Measurements from ENCODE around the gene CCDC57. TPM values are rescaled to one million over a fixed set of nuclear protein-coding genes. Genes with fewer than 3 reads are reported as not detected.

CCDC57 gene
- total and polyA plus RNA-seq, 2 of the 4 experiments (the other 2 are of a cell fraction): 7.3 to 31.3 TPM

GRCh38 chr17:82236142-82236971 is 23.7 kb upstream of the CCDC57 start:
- H3K18ac ChIP-seq (ENCODE audit: low read depth, low read length): no peak overlapping the region
- no peak overlapping the region; the same call in 1 of the 2 replicates for H3K14ac ChIP-seq (replicated peaks; ENCODE audit: low read depth, low read length)
- intact Hi-C loops (cut with micrococcal nuclease): no loop called here
- no peak overlapping the region for H3K4ac ChIP-seq (ENCODE audit: low read depth, low read length)
- ATAC-seq (ENCODE audit: low read depth): peak; percentile 24
- no peak overlapping the region for H2BK5ac ChIP-seq (ENCODE audit: low read depth, low read length, poor library complexity, severe bottlenecking)
- no peak overlapping the region for H4K5ac ChIP-seq (ENCODE audit: low read depth, low read length)
- TF ChIP-seq USF2 (IDR thresholded peaks at IDR 0.05; ENCODE audit: low read depth, low read length) (peak; percentile 38; the same call in 1 of the 2 replicates), RAD21 (IDR thresholded peaks at IDR 0.05; ENCODE audit: low read length) (peak; percentile 64), NFE2L2 (IDR thresholded peaks at IDR 0.05; ENCODE audit: low read depth, low read length) (no peak), CEBPB (IDR thresholded peaks at IDR 0.05; ENCODE audit: low read depth, low read length) (no peak), MAZ (IDR thresholded peaks at IDR 0.05; ENCODE audit: borderline replicate concordance, low read depth, low read length) (peak; percentile 38; the same call in 1 of the 2 replicates), FOS (IDR thresholded peaks at IDR 0.05; ENCODE audit: low read depth, low read length) (no peak), SMC3 (IDR thresholded peaks at IDR 0.05; ENCODE audit: low read depth, low read length) (peak; percentile 36; the same call in 1 of the 2 replicates)
- TF ChIP-seq, protein P1, sequence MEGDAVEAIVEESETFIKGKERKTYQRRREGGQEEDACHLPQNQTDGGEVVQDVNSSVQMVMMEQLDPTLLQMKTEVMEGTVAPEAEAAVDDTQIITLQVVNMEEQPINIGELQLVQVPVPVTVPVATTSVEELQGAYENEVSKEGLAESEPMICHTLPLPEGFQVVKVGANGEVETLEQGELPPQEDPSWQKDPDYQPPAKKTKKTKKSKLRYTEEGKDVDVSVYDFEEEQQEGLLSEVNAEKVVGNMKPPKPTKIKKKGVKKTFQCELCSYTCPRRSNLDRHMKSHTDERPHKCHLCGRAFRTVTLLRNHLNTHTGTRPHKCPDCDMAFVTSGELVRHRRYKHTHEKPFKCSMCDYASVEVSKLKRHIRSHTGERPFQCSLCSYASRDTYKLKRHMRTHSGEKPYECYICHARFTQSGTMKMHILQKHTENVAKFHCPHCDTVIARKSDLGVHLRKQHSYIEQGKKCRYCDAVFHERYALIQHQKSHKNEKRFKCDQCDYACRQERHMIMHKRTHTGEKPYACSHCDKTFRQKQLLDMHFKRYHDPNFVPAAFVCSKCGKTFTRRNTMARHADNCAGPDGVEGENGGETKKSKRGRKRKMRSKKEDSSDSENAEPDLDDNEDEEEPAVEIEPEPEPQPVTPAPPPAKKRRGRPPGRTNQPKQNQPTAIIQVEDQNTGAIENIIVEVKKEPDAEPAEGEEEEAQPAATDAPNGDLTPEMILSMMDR (conservative IDR thresholded peaks at IDR 0.05; ENCODE audit: low read depth, low read length): peak; percentile 63
- in situ Hi-C loops (cut with MboI; ENCODE audit: low sequenced_read_pairs): no loop called here
- peak; percentile 47 for DNase-seq
- H4K20me1 ChIP-seq (ENCODE audit: insufficient read depth, low read length): peaks cover 100% of the 10 kb centered on the region
- H3K79me1 ChIP-seq (ENCODE audit: low read depth in 1 of 2, low read length in 2 of 2): peaks cover 15 to 75% of the 10 kb centered on the region in 2 experiments; a peak in 3 of 4 replicates
- H2BK120ac ChIP-seq (ENCODE audit: low read depth, low read length): no peak overlapping the region
- ChIA-PET POLR2A (ENCODE audit: unreplicated experiment) (no interaction called here), CTCF (no interaction called here)
- no peak overlapping the region for H3K4me3 ChIP-seq (ENCODE audit: insufficient read depth, low read depth, low read length)
- WGBS, 2 experiments (ENCODE audit: extremely low coverage in 2 of 2, insufficient read length in 1 of 2): 21% methylated on average over 15 of the region's 44 CpGs; no CpG with 5 or more reads in 1 of the 2 experiments
- no peaks in the 10 kb centered on the region for H3K27me3 ChIP-seq (ENCODE audit: control insufficient read depth, insufficient read depth, low read length)
- no peaks in the 10 kb centered on the region for H3K9me3 ChIP-seq (ENCODE audit: control insufficient read depth, insufficient read depth, low read length)
- H2AK5ac ChIP-seq (ENCODE audit: low read depth, low read length): no peak overlapping the region; the same call in 1 of the 2 replicates
- H4K91ac ChIP-seq (ENCODE audit: insufficient read depth, low read depth, low read length): no peak overlapping the region
- no peak overlapping the region for H2BK15ac ChIP-seq (ENCODE audit: low read depth, low read length)
- H3K4me2 ChIP-seq (ENCODE audit: low read depth, low read length): no peak overlapping the region
- no peak overlapping the region for H2BK20ac ChIP-seq (ENCODE audit: low read depth, low read length)
- no peak overlapping the region for H2AFZ ChIP-seq (replicated peaks; ENCODE audit: low read length, poor library complexity)
- peaks cover 64% of the 10 kb centered on the region for H3K36me3 ChIP-seq (ENCODE audit: control insufficient read depth, insufficient read depth, low read length)
- BruUV-seq (replicated peaks): no TSS peak
- H4K8ac ChIP-seq (ENCODE audit: low read depth in 2 of 2, low read length in 2 of 2): no peak overlapping the region
- no peak overlapping the region for H3K23ac ChIP-seq (ENCODE audit: low read depth, low read length)
- dilution Hi-C loops (cut with HindIII; ENCODE audit: low sequenced_read_pairs, unreplicated experiment): no loop called here
- H2AK9ac ChIP-seq (replicated peaks; ENCODE audit: low read depth, low read length, poor library complexity): peak overlapping the region; percentile 51
- H3K27ac ChIP-seq (ENCODE audit: insufficient read depth, low read length): peak overlapping the region; percentile 27; the same call in 1 of the 2 replicates
- no peak overlapping the region for H3K56ac ChIP-seq (ENCODE audit: extremely low read depth, insufficient read depth, low read length)
- H3K4me1 ChIP-seq (ENCODE audit: control insufficient read depth, insufficient read depth, low read length): peaks cover 60% of the 10 kb centered on the region
- H3K9me1 ChIP-seq (ENCODE audit: insufficient read depth, low read length): 0 out of 2 replicates have a peak, but pooled peaks cover 2% of the 10 kb centered on the region
- H3K9ac ChIP-seq (ENCODE audit: low read depth, low read length): no peak overlapping the region

Data from IMR-90 (cell line).